Bone marrow (tissue), 2 donors: ENCODE results near the gene RAD9A.

Source experiments
- DNase-seq, 2 donors: peaks; one replicate each; lab custom pipeline; 2025; lab: John Stamatoyannopoulos, UW

Gene RAD9A

GRCh38 chr11:67391304-67392182 lies at the start of gene RAD9A:
Gene RAD9A, plus strand, starts transcription at chr11:67391986. Its CDS starts 59 bp downstream, at chr11:67392045.
- peak; percentile 76 to 80 for DNase-seq

DNA sequence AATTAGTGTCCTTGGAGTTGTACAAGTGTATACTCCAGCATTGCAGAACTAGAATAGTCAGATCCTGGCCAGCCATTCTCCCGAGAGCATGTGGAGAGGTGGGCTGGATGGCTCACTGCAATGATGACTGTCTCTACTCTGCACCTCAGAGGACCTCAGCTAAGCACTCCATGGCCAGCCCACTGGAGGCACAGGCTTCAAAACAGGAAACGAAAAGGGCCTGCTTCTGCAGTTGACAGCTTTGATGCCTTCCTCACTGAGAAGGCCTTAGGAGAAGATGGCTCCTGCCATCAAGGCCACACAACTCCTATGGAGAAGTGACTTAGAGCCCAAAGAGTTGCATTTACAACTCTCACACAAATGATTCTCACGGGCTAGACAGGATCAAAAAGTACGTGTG lies 47.5 kb upstream of the RAD9A start:
- DNase-seq, result peak in 1 of 2 donors; percentile 30

DNA sequence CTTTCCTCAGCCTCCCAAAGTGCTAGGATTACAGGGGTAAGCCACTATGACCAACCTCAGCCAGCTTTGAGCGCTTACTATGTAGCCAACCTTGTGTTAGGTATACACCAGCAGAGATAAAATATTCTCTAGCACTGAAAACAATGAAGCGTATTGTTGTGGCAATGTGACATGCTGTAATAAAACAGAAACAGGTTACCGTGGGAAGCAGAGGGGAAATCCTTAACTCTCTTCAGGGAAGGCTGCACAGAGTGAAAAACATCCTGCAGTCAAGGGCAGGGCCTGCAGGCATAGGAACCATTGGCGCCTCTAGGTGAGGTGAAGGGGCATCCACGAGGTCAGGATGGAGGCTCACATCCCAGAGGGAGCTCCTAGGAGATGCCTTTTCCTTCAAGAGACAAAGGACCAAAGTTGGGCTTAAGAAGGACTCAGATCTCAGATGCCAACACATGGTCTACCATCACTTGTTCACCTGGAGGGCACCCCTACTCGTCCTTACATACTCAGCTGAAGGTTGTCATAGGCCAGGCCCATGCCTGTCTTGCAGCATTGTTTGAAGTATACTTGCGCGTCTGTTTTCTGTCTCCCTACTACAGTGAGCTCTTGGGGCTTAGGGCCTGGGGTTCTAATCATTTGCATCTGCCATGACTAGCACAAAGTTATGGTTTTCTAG lies 46.4 kb upstream of the RAD9A start:
- no peak for DNase-seq

GRCh38 chr11:67345920-67346819 lies 45.6 kb upstream of the RAD9A start:
- DNase-seq, result peak in 1 of 2 donors; percentile 8

DNA sequence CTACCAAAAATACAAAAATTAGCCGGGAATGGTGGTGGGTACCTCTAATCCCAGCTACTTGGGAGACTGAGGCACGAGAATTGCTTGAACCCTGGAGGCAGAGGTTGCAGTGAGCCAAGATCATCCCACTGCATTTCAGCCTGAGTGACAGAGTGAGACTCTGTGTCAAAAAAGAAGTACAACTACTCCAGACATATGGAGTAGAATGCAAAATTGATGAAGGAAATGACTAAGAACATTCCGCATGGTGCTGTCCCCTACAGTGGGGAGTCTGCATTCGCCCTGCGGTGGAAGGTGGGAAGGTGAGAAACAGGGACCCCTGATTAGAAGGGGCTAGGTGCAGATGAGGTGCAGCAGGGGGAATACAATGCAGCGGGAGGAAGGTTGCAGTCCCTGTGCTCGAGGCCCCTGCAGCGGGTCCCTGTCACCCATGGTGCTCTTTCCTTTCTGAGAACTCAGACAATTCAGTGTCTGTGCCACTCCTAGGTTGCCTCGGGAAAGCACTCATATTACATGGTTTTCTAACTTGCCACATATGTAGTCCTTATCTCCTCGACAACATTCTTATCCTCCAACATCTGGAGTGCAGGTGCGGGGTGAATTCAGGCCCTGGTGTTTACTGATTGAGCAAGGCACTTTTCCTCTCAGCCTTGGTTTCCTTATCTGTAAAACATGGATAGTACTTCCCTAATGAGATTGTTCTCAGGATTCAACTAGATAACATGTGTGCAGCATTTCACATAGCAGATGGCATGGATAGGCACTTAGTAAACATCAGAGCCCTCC lies 43.6 kb upstream of the RAD9A start:
- DNase-seq, result no peak

DNA sequence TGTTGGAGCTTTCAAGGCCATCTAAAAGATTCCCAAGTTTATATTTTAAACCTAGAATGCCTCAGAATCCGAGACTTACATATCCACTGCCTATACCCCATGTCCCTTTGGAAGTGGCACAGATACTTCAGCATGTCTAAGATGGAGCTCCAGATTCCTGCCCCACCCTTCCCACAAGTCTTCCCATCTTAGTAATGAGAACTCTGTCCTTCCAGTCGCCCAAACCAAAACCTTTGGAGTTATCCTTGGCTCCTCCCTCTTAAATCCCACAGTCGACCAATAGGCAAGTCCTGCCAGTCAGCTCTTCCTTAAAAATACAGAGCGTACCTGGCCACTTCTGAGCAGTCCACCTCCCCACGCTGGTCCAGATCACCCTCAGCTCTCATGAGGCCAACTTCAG lies 42.8 kb upstream of the RAD9A start:
- DNase-seq, result no peak

DNA sequence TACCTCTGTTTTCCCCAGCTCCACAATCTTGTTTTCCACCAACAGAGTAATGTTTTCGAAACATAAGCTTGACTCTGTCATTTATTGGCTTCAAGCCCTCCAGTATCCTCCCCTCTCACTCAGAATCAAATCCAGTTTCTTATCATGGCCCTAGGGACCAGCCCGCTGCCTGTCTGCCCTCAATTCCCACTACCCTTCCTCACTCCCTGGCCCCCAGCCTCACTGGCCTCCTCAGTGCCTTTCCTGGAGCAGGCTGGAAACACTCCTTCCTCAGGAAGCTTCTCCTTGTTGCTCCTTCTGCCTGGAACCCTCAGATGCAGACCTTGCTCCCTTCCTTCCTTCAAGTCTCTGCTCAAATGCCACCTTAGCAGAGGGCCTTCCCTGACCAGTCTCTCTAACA lies 42.3 kb upstream of the RAD9A start:
- DNase-seq, result no peak

GRCh38 chr11:67349928-67350465 lies 41.8 kb upstream of the RAD9A start:
- no peak for DNase-seq

- peak; percentile 35 to 67 for DNase-seq
Observed at GRCh38 chr11:67351275-67352005, 40.3 kb upstream of the RAD9A start.

DNA sequence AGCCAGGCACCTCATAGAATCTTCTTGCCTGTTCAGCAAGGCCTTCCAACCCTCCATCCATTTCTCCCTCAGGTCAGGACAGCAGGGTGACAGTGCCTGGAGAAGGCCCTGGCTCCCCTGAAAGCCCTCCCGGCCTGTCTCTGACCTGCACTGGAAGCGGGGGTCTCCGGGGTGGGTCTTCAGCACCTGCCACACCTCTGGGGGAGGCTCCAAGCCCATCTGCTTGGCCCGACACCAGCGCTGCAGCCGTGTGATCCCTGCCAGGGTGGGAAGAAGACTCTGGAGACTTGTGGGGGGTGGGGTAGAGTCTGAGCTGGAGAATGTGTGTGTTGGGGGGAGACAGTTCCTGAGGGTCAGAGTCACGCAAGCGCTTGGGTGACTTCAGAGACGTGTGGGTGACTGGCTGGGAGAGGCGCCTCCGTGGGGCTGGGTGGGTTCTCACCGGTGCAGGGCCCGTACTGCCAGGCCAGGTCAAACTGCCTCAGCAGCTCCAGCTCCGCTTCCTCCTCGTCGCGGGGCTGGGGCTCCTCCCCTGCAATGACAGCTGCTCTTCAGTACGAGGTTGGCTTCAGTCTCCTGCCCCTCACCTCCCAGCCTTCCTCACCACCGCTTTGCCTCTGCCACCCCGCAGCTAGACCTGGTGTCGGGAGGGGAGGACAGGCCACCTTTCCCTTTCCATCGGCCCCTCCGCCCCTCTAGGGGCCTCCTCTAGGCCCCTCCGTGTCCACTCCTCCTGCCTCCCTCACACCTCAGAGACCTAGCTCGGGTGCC lies 39.1 kb upstream of the RAD9A start:
- peak in 1 of 2 donors; percentile 68 for DNase-seq

DNA sequence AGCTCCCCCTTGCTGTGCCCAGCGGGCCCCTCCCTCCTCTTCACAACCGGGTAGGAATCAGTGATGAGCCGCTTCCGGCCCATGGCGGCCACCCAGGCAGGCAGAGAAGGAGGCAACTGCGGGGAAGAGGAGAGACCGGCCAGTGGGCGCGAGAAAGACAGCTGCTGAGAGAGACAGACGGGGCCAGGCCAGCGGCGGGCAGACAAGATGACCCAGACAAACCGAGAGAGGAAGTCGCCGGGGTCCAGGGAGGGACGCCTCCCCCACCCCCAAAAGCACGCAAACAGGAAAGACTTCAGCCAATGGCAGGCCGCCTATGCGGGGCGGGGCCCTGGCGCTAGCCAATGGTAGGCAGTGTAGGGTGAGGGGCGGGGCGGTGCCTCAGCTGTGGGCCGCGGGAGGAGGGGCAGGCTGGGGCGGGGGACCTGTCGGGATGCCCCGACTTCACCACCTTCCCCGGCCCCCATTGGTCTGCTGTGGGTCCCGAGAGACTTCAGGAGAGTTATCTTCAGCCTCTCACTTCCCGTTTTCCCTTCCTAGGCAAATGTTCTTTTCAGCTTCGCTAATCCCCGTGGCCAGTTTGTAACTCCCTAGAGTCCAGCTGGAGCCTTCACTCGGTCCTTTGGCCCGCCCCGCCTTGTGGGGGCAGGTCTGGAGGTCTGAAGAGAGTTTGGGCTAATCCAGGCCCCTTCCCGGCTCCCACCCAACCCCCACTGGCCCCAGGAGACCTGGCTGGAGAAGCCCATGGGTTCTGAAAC lies 38.3 kb upstream of the RAD9A start, which contains the start of gene POLD4:
TSS of gene POLD4 (minus strand) at position 230 of the 758 bp plus-strand sequence. CDS start at position 83, 147 bp downstream.
- DNase-seq, result peak; percentile 88 to 91

GRCh38 chr11:67354075-67355022 lies 37.4 kb upstream of the RAD9A start:
- no peak for DNase-seq

GRCh38 chr11:67355023-67355793 lies 36.6 kb upstream of the RAD9A start:
- DNase-seq, result no peak

- DNase-seq, result no peak
Observed at GRCh38 chr11:67355794-67356386, 35.9 kb upstream of the RAD9A start.

GRCh38 chr11:67356387-67356863 lies 35.4 kb upstream of the RAD9A start:
- DNase-seq, result no peak
